ES-I3 (cell line): ENCODE measurements around the gene MOCS1.

Experiments
- H3K36me3 ChIP-seq: 2 replicates; pipeline ENCODE4 v1.6.1; 2013; ENCODE audit warnings: mild to moderate bottlenecking, low read length, control low read depth, moderate library complexity; ENCODE audit not compliant: insufficient read depth
- H3K4me1 ChIP-seq: 2 replicates; pipeline ENCODE4 v1.6.1; 2013; ENCODE audit warnings: mild to moderate bottlenecking, control low read depth, low read length; ENCODE audit not compliant: insufficient read depth
- H3K9ac ChIP-seq: 2 replicates; pipeline ENCODE4 v1.6.1; 2013; ENCODE audit warnings: low read depth, mild to moderate bottlenecking, low read length, moderate library complexity
- H3K9me3 ChIP-seq: 2 replicates; pipeline ENCODE4 v1.6.1; 2013; ENCODE audit warnings: mild to moderate bottlenecking, low read length, moderate library complexity; ENCODE audit not compliant: control insufficient read depth, insufficient read depth

Gene MOCS1

GRCh38 chr6:39961178-39961577, 26.9 kb upstream of the MOCS1 start:
- no peaks in the 10 kb centered on the region for H3K4me1 ChIP-seq
- no peak overlapping the region for H3K9ac ChIP-seq
- no peaks in the 10 kb centered on the region; the same call in 1 of the 2 replicates for H3K36me3 ChIP-seq
- no peaks in the 10 kb centered on the region for H3K9me3 ChIP-seq

- Histone ChIP-seq H3K9me3 (no peaks in the 10 kb centered on the region), H3K36me3 (no peaks in the 10 kb centered on the region; the same call in 1 of the 2 replicates), H3K9ac (no peak overlapping the region), H3K4me1 (no peaks in the 10 kb centered on the region)
These were observed 24.7 kb upstream of the MOCS1 start for GRCh38 chr6:39958947-39959346.

- H3K9ac ChIP-seq, result no peak overlapping the region
- H3K4me1 ChIP-seq, result no peaks in the 10 kb centered on the region
- H3K9me3 ChIP-seq, result no peaks in the 10 kb centered on the region
- no peaks in the 10 kb centered on the region; the same call in 1 of the 2 replicates for H3K36me3 ChIP-seq
These were observed 22.7 kb upstream of the MOCS1 start for GRCh38 chr6:39956936-39957335.

- Histone ChIP-seq H3K9me3 (no peaks in the 10 kb centered on the region), H3K36me3 (no peaks in the 10 kb centered on the region), H3K4me1 (peaks cover 7% of the 10 kb centered on the region), H3K9ac (no peak overlapping the region)
These were observed 18.9 kb upstream of the MOCS1 start for GRCh38 chr6:39953076-39953618.

- H3K4me1 ChIP-seq, result peaks cover 13% of the 10 kb centered on the region
- H3K36me3 ChIP-seq, result no peaks in the 10 kb centered on the region
- H3K9ac ChIP-seq, result no peak overlapping the region
- no peaks in the 10 kb centered on the region for H3K9me3 ChIP-seq
These were observed 17.9 kb upstream of the MOCS1 start for GRCh38 chr6:39952167-39952566.

GRCh38 chr6:39951716-39952115, 17.5 kb upstream of the MOCS1 start:
- Histone ChIP-seq H3K9ac (no peak overlapping the region), H3K4me1 (peaks cover 16% of the 10 kb centered on the region), H3K36me3 (no peaks in the 10 kb centered on the region)

GRCh38 chr6:39951191-39951590, 16.9 kb upstream of the MOCS1 start:
- no peak overlapping the region for H3K9ac ChIP-seq

More at GRCh38 chr6:39951716-39952115, 17.5 kb upstream of the MOCS1 start:
- no peaks in the 10 kb centered on the region for H3K9me3 ChIP-seq

GRCh38 chr6:39950125-39950720, 16.0 kb upstream of the MOCS1 start:
- Histone ChIP-seq H3K9me3 (no peaks in the 10 kb centered on the region), H3K36me3 (no peaks in the 10 kb centered on the region), H3K9ac (no peak overlapping the region), H3K4me1 (peaks cover 16% of the 10 kb centered on the region)

More at GRCh38 chr6:39951191-39951590, 16.9 kb upstream of the MOCS1 start:
- Histone ChIP-seq H3K36me3 (no peaks in the 10 kb centered on the region), H3K4me1 (peaks cover 16% of the 10 kb centered on the region), H3K9me3 (no peaks in the 10 kb centered on the region)

GRCh38 chr6:39948199-39948791, 14.0 kb upstream of the MOCS1 start:
- Histone ChIP-seq H3K36me3 (no peaks in the 10 kb centered on the region), H3K9ac (no peak overlapping the region), H3K9me3 (no peaks in the 10 kb centered on the region), H3K4me1 (peaks cover 16% of the 10 kb centered on the region)

GRCh38 chr6:39947611-39948068, 13.4 kb upstream of the MOCS1 start:
- Histone ChIP-seq H3K36me3 (no peaks in the 10 kb centered on the region), H3K4me1 (peaks cover 16% of the 10 kb centered on the region), H3K9ac (no peak overlapping the region), H3K9me3 (no peaks in the 10 kb centered on the region)

GRCh38 chr6:39945626-39946025, 11.4 kb upstream of the MOCS1 start:
- H3K36me3 ChIP-seq, result no peaks in the 10 kb centered on the region
- peaks cover 16% of the 10 kb centered on the region for H3K4me1 ChIP-seq
- H3K9me3 ChIP-seq, result no peaks in the 10 kb centered on the region
- no peak overlapping the region for H3K9ac ChIP-seq

- Histone ChIP-seq H3K4me1 (peaks cover 18% of the 10 kb centered on the region), H3K36me3 (peaks cover 2% of the 10 kb centered on the region; the same call in 1 of the 2 replicates), H3K9ac (no peak overlapping the region), H3K9me3 (no peaks in the 10 kb centered on the region)
These were observed 8.8 kb upstream of the MOCS1 start for GRCh38 chr6:39942903-39943580.

GRCh38 chr6:39941820-39942219, 7.6 kb upstream of the MOCS1 start:
- H3K9ac ChIP-seq, result no peak overlapping the region
- peaks cover 2% of the 10 kb centered on the region; the same call in 1 of the 2 replicates for H3K36me3 ChIP-seq
- H3K9me3 ChIP-seq, result no peaks in the 10 kb centered on the region
- peaks cover 10% of the 10 kb centered on the region for H3K4me1 ChIP-seq

GRCh38 chr6:39941138-39941537, 6.9 kb upstream of the MOCS1 start:
- H3K36me3 ChIP-seq, result peaks cover 2% of the 10 kb centered on the region; the same call in 1 of the 2 replicates
- H3K9ac ChIP-seq, result no peak overlapping the region
- H3K9me3 ChIP-seq, result no peaks in the 10 kb centered on the region
- peaks cover 10% of the 10 kb centered on the region for H3K4me1 ChIP-seq
